Trophoblast cell (in vitro differentiated cells and primary cell): ENCODE data around the gene IFNGR1.

Source experiments
- DNase-seq, 2 donors: peaks; one replicate each; pipeline ENCODE4 v3.0.0-alpha.2; 2016
- H2AFZ ChIP-seq: 2 replicates; pipeline ENCODE4 v1.6.1; 2013; ENCODE audit warnings: low read length, moderate library complexity, mild to moderate bottlenecking; ENCODE audit not compliant: insufficient read depth, poor library complexity
- H2AK5ac ChIP-seq: 2 replicates; pipeline ENCODE4 v1.6.1; 2013; ENCODE audit warnings: mild to moderate bottlenecking, low read length
- H2BK120ac ChIP-seq: 2 replicates; pipeline ENCODE4 v1.6.1; 2013; ENCODE audit warnings: low read length, mild to moderate bottlenecking, moderate library complexity; ENCODE audit not compliant: insufficient read depth, poor library complexity
- H2BK12ac ChIP-seq: 2 replicates; pipeline ENCODE4 v1.6.1; 2013; ENCODE audit warnings: mild to moderate bottlenecking, low read length, moderate library complexity
- H2BK5ac ChIP-seq: 2 replicates; pipeline ENCODE4 v1.6.1; 2013; ENCODE audit warnings: low read length, low read depth, moderate library complexity, mild to moderate bottlenecking; ENCODE audit not compliant: poor library complexity
- H3K14ac ChIP-seq: 2 replicates; pipeline ENCODE4 v1.6.1; 2013; ENCODE audit warnings: mild to moderate bottlenecking, low read length
- H3K18ac ChIP-seq: 2 replicates; pipeline ENCODE4 v1.6.1; 2013; ENCODE audit warnings: mild to moderate bottlenecking, low read length
- H3K23ac ChIP-seq: 2 replicates; pipeline ENCODE4 v1.6.1; 2013; ENCODE audit warnings: low read length
- H3K27ac ChIP-seq: 2 replicates; pipeline ENCODE4 v1.5.1; 2013; ENCODE audit warnings: low read depth, mild to moderate bottlenecking, inconsistent platforms, low read length, moderate library complexity
- H3K27me3 ChIP-seq: 2 replicates; pipeline ENCODE4 v1.6.1; 2013; ENCODE audit warnings: inconsistent platforms, mild to moderate bottlenecking, low read length, moderate library complexity; ENCODE audit not compliant: insufficient read depth
- H3K36me3 ChIP-seq, 2 experiments: 1 replicate in 1 of 2; 2 replicates in 1 of 2; pipeline ENCODE4 v1.6.1; 2013; ENCODE audit warnings: low read length in 2 of 2, mild to moderate bottlenecking in 2 of 2, moderate library complexity in 1 of 2; ENCODE audit not compliant: insufficient read depth in 2 of 2, control insufficient read depth in 1 of 2
- H3K4ac ChIP-seq: 2 replicates; pipeline ENCODE4 v1.6.1; 2013; ENCODE audit warnings: low read depth, mild to moderate bottlenecking, low read length, moderate library complexity
- H3K4me1 ChIP-seq, 2 experiments: 1 replicate in 1 of 2; 2 replicates in 1 of 2; pipeline ENCODE4 v1.6.1; 2013; ENCODE audit warnings: low read length in 2 of 2, mild to moderate bottlenecking in 2 of 2, moderate library complexity in 1 of 2; ENCODE audit not compliant: insufficient read depth in 2 of 2, control insufficient read depth in 1 of 2
- H3K4me2 ChIP-seq: 2 replicates; pipeline ENCODE4 v1.6.1; 2013; ENCODE audit warnings: inconsistent platforms, mild to moderate bottlenecking, low read length, moderate library complexity
- H3K4me3 ChIP-seq: 2 replicates; pipeline ENCODE4 v1.5.1; 2013; ENCODE audit warnings: mild to moderate bottlenecking, low read depth, low read length, inconsistent platforms
- H3K79me1 ChIP-seq: one replicate; pipeline ENCODE4 v1.6.1; 2013; ENCODE audit warnings: low read length
- H3K79me2 ChIP-seq: 2 replicates; pipeline ENCODE4 v1.6.1; 2013; ENCODE audit warnings: low read length, mild to moderate bottlenecking; ENCODE audit not compliant: control insufficient read depth, insufficient read depth, poor library complexity
- H3K9ac ChIP-seq: 2 replicates; pipeline ENCODE4 v1.6.1; 2013; ENCODE audit warnings: mild to moderate bottlenecking, low read length
- H3K9me3 ChIP-seq: 2 replicates; pipeline ENCODE4 v1.6.1; 2013; ENCODE audit warnings: low read depth, mild to moderate bottlenecking, control low read depth, inconsistent platforms, low read length; ENCODE audit not compliant: insufficient read depth
- H4K12ac ChIP-seq: 2 replicates; pipeline ENCODE4 v1.6.1; 2013; ENCODE audit warnings: low read depth, mild to moderate bottlenecking, low read length, moderate library complexity
- H4K8ac ChIP-seq: 2 replicates; pipeline ENCODE4 v1.6.1; 2013; ENCODE audit warnings: low read depth, mild to moderate bottlenecking, low read length, moderate library complexity
- H4K91ac ChIP-seq: one replicate; pipeline ENCODE4 v1.6.1; 2013; ENCODE audit warnings: low read depth, mild to moderate bottlenecking, low read length, moderate library complexity
- WGBS: extraction: QIAGEN DNeasy Blood & Tissue Kit; methylation state at CpG from one replicate; pipeline ENCODE4 v1.1.7; 2013; ENCODE audit warnings: missing lambda C conversion rate; ENCODE audit not compliant: insufficient read length, insufficient coverage; ENCODE audit errors: extremely low coverage; 5-methylcytosine and 5-hydroxymethylcytosine counted together

Gene IFNGR1

DNA sequence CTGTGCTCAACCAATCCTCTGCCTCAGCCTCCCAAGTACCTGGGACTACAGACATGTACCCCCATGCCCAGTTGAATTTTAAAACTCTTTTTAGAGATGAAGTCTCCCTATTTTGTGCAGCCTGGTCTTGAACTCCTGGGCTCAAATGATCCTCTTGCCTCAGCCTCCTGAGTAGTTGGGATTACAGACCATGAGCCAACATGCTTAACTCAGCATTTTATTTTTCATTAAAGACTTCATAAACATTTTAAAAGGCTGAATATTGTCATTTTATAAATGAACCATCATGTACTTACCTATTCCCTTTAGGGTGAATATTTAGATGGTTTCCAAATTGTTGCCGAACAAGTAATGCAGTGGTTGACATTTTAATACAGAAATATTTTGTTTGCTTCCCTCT is 16.5 kb upstream of the IFNGR1 start:
- no peak overlapping the region for H3K4me2 ChIP-seq
- no peaks in the 10 kb centered on the region for H3K9me3 ChIP-seq
- H3K79me1 ChIP-seq, result peaks cover 30% of the 10 kb centered on the region
- H4K12ac ChIP-seq, result peak overlapping the region; percentile 40
- H2AK5ac ChIP-seq, result peak overlapping the region; percentile 57
- H3K79me2 ChIP-seq, result peaks cover 2% of the 10 kb centered on the region
- H3K4me3 ChIP-seq, result no peak overlapping the region
- peak overlapping the region; percentile 47 for H3K14ac ChIP-seq
- H3K27ac ChIP-seq, result no peak overlapping the region
- H2AFZ ChIP-seq, result no peak overlapping the region
- peak overlapping the region; percentile 74 for H4K8ac ChIP-seq
- H3K23ac ChIP-seq, result no peak overlapping the region
- peaks cover 15 to 24% of the 10 kb centered on the region in 2 experiments for H3K4me1 ChIP-seq
- H2BK5ac ChIP-seq, result peak overlapping the region; percentile 74
- H2BK12ac ChIP-seq, result peak overlapping the region; percentile 90
- H3K4ac ChIP-seq, result peak overlapping the region; percentile 44
- no peak for DNase-seq
- no CpG with 5 or more reads among the region's 1 CpG for WGBS
- H3K18ac ChIP-seq, result peak overlapping the region; percentile 81
- no peaks in the 10 kb centered on the region for H3K27me3 ChIP-seq
- H3K36me3 ChIP-seq, result no peaks in the 10 kb centered on the region
- peak overlapping the region; percentile 84 for H2BK120ac ChIP-seq
- no peak overlapping the region for H3K9ac ChIP-seq
- H4K91ac ChIP-seq, result peak overlapping the region; percentile 73

DNA sequence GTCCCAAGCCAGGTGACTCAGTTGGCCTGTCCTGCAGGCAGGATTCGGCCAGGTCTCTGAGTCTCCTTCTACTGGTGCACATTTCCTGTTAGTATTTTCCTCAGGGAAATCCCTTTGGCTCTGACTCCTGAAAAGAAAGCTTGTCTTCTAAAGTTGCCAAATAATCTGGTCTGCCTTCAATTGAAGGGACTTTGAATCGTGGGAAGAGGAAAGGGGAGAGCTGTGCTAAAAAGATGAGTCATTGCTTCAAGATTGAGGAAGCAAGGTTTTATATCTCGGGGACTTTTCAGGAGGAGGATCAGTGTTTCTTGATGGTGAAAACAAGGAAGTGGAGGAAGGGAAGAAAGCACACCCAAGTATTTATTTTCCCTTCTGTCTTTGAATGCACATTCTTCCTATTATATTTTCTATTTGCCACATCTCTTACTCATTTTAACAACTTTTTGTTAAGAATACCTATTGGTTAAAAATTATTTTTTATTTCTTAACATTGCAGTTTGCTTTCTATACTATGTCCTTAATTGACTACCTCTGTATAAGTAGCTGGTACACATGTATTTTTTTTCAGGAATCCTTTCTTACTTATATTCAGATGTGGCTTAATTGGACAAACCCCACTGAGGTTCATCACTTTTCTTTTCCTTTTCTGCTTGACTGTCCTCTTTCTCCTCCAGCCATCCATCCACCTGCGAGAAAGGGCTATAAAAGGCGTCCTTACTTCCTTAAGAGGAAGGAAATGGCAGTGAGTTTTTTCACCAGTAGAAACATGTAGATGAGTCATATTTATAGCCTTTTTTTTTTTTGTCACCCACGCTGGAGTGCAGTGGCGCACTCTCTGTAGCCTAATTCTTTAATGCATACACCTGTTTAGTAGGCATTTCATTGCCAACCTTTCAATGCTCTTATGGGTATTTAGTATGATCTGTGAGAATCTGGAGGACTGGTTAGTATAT is 15.0 kb upstream of the IFNGR1 start:
- no peak overlapping the region for H3K4ac ChIP-seq
- peaks cover 6 to 16% of the 10 kb centered on the region in 2 experiments for H3K4me1 ChIP-seq
- no peaks in the 10 kb centered on the region for H3K36me3 ChIP-seq
- no peak overlapping the region for H2BK5ac ChIP-seq
- H3K79me1 ChIP-seq, result peaks cover 22% of the 10 kb centered on the region
- no peak overlapping the region for H3K9ac ChIP-seq
- no peak overlapping the region for H4K8ac ChIP-seq
- H3K27ac ChIP-seq, result peak overlapping the region; percentile 8
- DNase-seq, result peak; percentile 19 to 54
- no peak overlapping the region for H3K4me2 ChIP-seq
- no peak overlapping the region for H3K14ac ChIP-seq
- peak overlapping the region; percentile 36 for H4K91ac ChIP-seq
- H3K18ac ChIP-seq, result no peak overlapping the region
- no peak overlapping the region for H3K23ac ChIP-seq
- H2BK12ac ChIP-seq, result peak overlapping the region; percentile 78
- no peak overlapping the region for H2BK120ac ChIP-seq
- no peak overlapping the region for H2AFZ ChIP-seq
- no peak overlapping the region for H3K4me3 ChIP-seq
- H2AK5ac ChIP-seq, result no peak overlapping the region
- WGBS, result no CpG with 5 or more reads among the region's 7 CpGs
- H3K79me2 ChIP-seq, result no peaks in the 10 kb centered on the region
- H3K9me3 ChIP-seq, result no peaks in the 10 kb centered on the region
- H4K12ac ChIP-seq, result no peak overlapping the region
- no peaks in the 10 kb centered on the region for H3K27me3 ChIP-seq

DNA sequence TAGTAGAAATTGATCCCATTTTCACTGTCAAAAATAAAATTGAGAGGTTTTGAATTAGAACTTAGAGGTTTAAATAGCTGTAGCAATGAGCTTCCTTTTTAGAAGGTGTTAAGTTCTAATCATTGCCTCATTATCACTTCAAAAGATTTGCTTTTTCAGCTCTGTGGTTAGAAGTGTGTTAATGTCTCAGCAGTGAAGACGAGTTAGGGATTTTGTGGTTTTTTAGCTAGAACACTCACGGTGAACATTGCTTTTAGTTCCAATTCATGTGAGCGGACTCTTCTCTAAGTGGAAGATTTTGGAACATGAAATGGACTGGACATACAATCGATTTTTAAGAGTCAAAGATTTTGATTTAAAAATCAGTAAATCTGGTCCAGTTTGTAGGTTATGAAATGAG is 12.7 kb upstream of the IFNGR1 start:
- Histone ChIP-seq H3K23ac (no peak overlapping the region), H3K79me1 (peaks cover 10% of the 10 kb centered on the region), H3K4ac (no peak overlapping the region), H3K4me2 (no peak overlapping the region), H3K36me3 (no peaks in the 10 kb centered on the region), H3K18ac (no peak overlapping the region), H3K14ac (no peak overlapping the region), H2AFZ (no peak overlapping the region), H3K79me2 (no peaks in the 10 kb centered on the region), H2BK120ac (no peak overlapping the region), H3K9ac (no peak overlapping the region), H2BK12ac (no peak overlapping the region), H4K91ac (no peak overlapping the region), H2BK5ac (no peak overlapping the region), H3K27ac (no peak overlapping the region), H3K27me3 (no peaks in the 10 kb centered on the region), H3K4me1 (peaks cover 2 to 9% of the 10 kb centered on the region in 2 experiments), H3K9me3 (no peaks in the 10 kb centered on the region), H2AK5ac (no peak overlapping the region), H4K8ac (no peak overlapping the region), H3K4me3 (no peak overlapping the region), H4K12ac (no peak overlapping the region)
- whole genome bisulfite sequencing, result no CpG with 5 or more reads among the region's 4 CpGs
- no peak for DNase-seq

DNA sequence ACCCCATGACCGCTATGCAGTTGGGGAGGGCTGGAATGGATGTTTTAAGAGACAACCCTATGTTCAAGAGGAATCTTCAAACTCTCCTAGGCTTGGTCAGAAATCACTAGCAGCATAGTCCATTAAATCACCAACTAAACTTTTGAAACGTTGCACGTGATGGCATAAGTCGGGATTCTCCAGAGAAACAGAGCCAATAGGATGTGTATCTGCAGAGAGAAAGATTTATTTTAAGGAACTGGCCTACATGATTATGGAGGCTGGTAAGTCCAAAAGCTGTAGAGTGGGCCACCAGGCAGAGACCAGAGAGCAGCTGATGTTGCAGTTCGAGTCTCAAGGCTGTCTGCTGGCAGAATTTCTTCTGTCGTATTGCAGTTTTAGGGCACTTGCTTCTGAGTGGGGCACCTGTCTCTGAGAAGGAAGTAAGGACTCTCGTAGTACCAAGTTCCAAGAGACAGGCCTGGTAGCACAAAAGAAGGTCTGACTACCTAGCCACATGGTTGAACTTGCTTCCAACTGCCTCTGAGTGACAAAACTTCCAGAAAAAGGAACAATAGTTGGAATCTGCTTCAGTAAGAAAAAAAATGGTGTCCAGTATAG is 11.9 kb upstream of the IFNGR1 start:
- Histone ChIP-seq H3K79me2 (no peaks in the 10 kb centered on the region), H3K4me3 (no peak overlapping the region), H3K27ac (no peak overlapping the region), H3K23ac (no peak overlapping the region), H3K27me3 (no peaks in the 10 kb centered on the region), H3K9me3 (no peaks in the 10 kb centered on the region), H3K4ac (no peak overlapping the region), H4K91ac (no peak overlapping the region), H2BK120ac (no peak overlapping the region), H2BK5ac (no peak overlapping the region), H3K36me3 (no peaks in the 10 kb centered on the region), H3K18ac (no peak overlapping the region), H3K4me2 (no peak overlapping the region), H2AK5ac (no peak overlapping the region), H3K14ac (no peak overlapping the region), H3K79me1 (peaks cover 8% of the 10 kb centered on the region), H4K12ac (no peak overlapping the region), H2AFZ (no peak overlapping the region), H3K4me1 (peaks cover 2 to 6% of the 10 kb centered on the region in 2 experiments), H3K9ac (no peak overlapping the region), H2BK12ac (no peak overlapping the region), H4K8ac (no peak overlapping the region)
- WGBS, result no CpG with 5 or more reads among the region's 7 CpGs
- no peak for DNase-seq
